ENCODE measurements around the gene ZNF511.

DNA sequence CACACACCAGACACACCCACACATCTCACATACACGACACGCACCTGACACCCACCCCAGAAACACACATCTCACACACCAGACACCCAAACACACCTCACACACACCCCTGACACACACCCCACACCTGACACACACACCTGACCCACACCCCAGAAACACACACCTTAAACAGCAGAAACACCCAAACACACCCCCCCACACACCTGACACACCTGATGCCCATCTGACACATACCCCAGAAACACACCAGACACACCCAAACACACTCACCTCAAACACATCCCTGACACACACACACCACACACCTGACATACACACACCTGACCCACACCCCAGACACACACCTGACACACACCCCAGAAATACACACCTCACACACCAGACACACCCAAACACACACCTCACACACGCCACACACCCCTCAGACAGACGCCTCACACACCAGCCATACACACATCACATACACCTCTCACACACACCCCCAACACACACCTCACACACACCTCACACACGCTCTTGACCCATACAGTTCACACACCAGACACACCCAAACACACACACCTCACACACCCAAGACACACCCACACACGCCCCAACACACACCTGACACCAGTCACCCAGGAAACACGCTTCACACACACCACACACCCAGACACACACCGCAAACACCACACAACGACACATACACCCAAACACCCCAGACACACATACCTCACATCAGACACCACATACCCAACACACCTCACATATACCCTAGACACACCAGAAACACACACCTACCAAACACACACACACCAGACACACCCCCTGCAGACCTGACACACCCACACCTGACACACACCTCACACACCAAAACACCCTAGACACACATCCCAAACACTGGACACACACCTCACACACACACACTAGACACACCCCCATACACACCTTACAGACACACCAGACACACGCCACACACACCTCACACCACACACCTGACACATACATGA, 29.7 kb downstream of the ZNF511 start:
- TF ChIP-seq HMGN3 (IDR thresholded peaks at IDR 0.05; ENCODE audit: borderline replicate concordance, extremely low read depth, insufficient read length, low read depth, low read length): no peak
- no peak for TF ChIP-seq MTA2 (IDR thresholded peaks at IDR 0.05; ENCODE audit: low read depth)
- TF ChIP-seq ZBTB1 (CRISPR knock-in tag; IDR thresholded peaks at IDR 0.05; ENCODE audit: borderline replicate concordance, low read depth): no peak
- TF ChIP-seq GABPA (tag; conservative IDR thresholded peaks at IDR 0.05; ENCODE audit: low read depth): no peak

Data from K562 (cell line).